Activated gamma-delta T cell treated with anti-CD3 and anti-CD28 coated beads, Interleukin-2, amount 50 U/mL, for 16 hours (primary cell): Measurements from ENCODE around the gene ATF3.
A peak's percentile ranks its signal among the peaks of the same experiment; 100 is the strongest.
"Not testable (repeated sequence)": the region's sequence is repeated elsewhere in the genome, so short reads cannot be mapped to it uniquely, and the experiment has no call there.

Experiments
- DNase-seq: peaks from one replicate; pipeline ENCODE4 v3.0.0-alpha.2; 2020; ENCODE audit warnings: low read depth

The ATF3 gene

DNA sequence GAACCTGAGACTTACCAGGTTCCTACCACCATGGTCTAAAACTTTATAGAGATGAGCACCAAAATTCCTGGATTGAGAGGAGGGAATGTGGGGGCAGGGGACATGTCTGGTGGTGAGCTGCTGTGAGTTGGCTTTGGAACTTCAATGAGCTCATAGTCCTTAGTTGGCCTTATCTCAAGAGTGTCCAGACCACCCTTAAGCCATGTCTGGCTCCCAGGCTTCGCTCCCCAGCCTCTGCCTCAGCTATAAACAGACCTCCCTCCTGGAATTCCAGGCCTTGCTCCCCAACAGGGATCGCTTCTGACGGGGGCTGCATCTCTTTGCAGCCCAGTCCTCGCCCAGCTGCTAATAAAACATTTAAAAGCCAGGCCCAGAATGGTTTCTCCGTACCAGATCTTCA, 19.5 kb downstream of the ATF3 start:
- no peak for DNase-seq

DNA sequence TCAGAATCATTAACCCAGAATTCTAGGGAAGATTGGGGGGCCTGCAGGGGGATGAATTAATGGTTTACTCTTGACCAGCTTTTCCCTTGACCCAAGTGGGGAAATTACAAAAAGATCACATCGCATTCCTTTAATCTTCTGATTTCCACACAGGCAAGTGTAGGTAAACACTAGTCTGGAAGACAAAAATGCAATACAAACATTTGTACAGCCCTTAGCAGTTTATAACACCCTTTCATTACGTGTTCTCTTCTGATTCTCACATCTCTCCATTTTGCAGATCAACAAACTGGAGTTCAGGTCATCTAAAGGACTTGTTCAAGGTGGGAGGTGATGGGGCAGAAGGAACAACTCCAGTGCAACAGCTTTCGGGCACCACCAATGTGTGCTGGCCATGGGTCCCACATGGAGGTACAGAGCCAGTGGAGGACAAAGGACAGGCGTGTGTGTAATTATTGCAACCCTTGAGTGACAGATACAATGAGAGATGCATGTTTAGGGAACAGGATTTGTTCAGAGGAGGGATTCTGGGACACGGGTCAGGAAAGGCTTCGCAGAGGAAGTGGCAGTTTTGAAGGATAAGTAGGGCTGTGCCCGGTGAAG, 20.4 kb downstream of the ATF3 start:
- DNase-seq: no peak

DNA sequence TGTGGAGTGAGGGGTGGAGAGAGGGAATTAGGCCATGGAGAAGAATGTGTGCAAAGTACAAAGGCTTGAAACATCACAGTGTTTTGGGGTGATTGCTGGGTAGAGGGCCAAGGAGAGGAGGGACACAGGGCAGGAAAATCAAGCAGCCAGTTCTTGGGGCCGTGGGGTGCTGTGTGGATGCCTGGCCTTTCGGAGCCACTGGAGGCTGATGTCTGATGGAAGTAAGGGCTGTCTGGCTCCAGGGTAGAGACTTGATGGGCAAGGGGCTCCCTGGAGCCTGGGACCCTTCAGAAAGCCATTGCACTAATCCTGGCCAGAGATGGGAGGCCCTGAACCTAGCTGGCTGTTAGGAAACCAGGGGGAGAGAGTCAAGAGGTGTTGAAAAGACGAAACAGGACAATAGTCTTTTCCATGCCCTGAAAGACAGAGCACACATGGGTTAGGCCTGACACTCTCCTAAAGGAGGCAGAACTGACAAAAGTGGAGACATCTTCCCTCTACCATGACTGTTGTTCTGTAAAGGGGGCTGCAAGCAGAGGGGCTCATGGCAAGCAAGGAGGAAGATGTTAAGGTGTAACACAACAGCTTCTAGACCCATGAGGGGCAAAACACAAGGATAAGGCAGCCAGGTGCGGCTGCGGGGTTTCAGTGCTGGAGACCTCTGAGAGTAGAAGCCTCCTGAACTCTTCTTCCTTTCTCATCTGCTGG, 21.0 kb downstream of the ATF3 start:
- no peak for DNase-seq

DNA sequence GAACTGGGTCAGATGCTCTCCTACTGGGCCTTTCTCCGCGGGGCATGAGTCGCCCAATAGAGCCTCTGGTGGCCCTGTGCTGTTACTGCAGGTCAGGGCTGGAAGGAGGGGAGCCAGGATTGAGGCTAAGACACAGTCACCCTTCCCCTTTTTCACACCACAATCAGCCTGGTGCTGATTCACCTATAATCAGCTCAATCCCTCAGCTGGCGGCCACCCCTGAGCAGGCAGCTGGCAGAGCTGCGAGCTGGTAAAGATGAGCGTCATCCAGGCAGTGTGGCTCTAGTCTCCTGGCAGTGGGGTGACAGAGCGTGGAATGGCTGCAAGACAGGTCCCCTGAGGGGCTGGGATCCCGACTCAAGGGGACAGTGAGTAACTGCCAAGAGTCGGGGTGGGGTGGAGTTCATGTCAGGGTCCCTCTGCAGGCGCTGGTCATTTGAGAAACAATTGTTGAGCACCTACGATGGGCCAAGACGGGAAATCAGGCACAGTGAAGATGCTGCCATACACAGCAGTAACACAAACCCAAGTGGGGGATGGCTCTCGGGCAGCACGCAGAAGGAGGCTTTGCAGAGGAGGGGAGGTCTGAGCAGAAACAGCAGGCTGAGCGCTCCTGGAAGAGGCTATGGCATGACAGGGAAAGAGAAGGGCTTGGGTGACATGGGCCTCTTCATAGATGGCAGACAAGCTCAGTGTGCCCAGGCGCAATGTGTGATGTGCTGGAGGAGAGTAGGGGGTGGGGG, 21.8 kb downstream of the ATF3 start:
- peak; percentile 40 for DNase-seq

- DNase-seq: no peak
Measured at GRCh38 chr1:212633161-212633560, 24.6 kb downstream of the ATF3 start.

DNA sequence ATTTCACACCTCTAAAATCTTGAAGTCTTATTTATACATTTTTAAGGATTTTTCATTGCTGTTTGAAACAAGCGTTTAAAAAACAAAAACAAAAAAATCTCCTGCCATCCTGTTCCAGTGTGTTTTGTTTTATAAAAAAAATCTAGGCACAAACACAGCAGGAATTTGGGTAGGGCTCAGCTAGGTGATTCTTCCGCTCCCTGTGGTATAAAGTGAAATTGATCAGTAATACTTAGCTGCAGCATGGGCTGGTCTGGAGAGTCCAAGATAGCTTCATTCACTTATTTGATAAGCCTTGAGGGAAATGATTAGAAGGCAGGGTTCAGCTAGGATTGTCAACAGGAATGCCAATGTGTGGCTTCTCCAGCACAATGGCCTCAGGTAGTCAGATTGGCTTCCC, 25.7 kb downstream of the ATF3 start:
- DNase-seq: no peak

DNA sequence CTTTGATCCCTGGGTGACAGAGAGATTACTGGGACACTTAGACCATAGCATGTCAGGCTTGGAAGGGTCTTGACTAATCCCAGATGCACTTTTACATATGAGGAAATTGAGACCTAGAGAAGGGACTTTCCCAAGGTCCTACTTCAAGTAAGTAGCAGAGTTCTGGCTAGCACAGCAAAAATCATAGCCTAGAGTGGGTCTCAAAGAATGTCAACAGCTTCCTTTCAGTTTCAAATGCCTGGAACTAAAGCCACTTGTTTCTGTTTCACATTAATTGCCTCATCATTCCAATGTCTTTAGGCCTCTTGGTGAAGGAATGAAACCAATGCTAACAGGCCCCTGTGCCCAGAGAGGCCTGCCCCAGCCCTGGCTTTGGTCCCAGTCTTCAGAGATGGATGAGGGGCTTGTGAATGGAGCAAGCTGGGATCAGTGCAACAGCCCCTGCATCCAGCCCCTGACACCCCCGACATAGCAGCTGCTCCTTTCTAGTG, 26.6 kb downstream of the ATF3 start:
- DNase-seq: no peak

- DNase-seq: no peak
Measured at GRCh38 chr1:212637902-212638301, 29.3 kb downstream of the ATF3 start.

GRCh38 chr1:212638492-212639151, 30.1 kb downstream of the ATF3 start:
- DNase-seq: no peak

DNA sequence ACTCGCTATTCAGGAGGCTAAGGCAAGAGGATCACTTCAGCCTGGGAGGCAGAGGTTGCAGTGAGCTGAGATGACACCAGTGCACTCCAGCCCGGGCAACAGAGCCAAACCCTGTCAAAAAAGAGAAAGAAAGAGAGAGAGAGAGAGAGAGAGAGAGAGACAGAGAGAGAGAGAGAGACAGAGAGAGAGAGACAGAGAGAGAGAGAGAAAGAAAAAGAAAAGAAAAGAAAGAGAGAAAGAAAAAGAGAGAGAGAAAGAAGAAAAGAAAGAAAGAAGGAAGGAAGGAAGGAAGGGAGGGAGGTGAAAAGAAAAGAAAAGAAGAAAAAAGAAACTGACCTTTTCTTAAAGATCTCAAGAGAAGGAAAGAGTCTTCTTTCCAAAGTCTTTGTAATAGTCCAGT, 31.0 kb downstream of the ATF3 start:
- not testable (repeated sequence) for DNase-seq

DNA sequence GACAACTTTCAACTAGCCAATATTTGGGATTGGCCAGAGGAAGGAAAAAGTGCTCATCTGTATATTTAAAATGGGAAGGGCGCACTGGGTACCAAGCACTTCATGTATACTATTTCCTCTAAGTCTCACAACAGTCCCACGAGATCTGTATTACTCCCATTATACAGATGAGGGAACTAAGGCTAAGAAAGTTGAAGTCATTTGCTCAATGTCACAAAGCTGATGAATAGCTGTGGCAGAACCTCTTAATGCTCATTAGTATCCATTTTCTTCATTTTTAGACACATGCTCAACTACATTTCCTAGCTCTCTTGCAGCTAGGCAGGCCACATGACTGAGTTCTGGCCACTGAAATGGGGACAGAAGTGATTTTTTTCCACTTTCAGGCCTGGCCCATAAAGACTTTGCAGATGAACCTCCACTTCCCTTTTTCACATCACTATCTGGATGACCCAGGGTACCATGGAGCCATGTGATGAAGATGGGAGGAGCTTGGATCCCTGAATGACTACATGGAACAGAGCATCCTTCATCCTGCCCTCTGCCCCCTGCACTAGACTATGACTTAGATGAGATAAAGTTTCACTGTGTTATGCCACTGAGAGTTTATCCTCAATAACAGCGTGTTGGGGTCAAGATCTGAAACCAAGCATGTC, 31.8 kb downstream of the ATF3 start:
- no peak for DNase-seq

DNA sequence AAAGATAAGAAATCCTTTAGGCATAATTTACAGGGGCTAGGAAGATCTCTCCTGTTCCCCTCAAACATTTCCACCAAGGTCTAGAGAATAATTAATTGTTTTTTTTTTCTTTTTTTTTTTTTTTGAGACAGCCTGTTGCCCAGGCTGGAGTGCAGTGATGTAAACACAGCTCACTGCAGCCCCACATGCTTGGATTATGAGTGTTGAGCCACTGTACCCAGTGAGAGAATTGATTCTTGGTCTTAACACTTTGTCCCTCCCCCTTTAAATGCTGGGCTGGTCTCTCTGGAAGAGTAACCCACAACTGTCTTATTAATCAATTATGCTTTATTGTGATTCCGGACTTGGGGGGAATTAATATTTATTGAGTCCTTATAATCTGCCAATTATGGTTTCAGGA, 33.4 kb downstream of the ATF3 start:
- no peak for DNase-seq

DNA sequence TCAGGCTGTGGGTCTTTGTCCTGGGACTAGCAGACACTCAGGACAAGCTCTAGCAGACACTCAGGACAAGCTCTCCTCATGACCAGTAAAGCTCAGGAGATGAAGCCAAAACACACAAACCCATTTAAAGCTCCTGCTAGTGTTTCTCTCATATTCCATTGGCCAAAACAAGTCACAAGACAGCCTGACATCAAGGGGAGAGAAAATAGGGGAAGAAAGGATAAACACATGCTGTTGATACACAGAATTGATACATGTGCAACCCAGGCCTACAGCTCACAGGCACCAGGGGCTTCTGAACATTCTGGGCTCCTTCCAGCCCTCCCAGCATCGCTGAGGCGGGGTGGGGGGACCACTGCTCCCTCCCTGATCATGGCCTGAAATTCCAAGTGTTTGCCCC, 35.3 kb downstream of the ATF3 start:
- DNase-seq: no peak

DNA sequence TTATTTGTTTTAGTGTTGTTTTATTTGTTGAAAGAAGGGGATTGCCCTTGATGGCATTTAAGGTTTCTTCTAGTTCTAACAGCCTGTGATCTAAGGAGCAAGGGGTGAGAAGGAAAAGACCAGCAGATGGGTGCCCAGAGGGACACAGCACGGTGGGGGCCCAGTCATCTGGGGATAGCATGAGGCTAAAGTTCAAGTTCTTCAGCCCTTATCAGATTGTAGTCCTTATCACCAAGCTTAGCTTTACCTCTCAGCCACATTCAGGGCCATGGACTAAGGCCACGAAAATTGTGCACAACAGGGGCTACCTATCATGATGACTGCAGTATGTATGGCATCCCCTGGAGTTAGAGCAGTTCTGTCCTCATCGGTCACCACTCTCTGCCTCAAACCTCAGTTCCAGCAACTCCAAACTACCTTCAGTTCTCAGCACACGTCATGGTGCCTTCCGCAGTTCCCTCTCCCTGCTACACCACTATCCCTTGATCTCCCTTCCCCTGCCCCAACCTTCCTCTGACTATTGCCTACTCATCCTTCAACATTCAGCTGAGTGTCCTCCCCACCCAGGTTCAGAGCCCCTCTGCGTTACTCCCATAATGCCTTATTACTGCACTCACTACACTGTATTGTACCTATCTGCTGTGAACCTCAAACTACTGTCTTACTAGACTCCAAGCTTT, 36.4 kb downstream of the ATF3 start:
- DNase-seq: no peak

GRCh38 chr1:212645546-212646543, 37.3 kb downstream of the ATF3 start:
- no peak for DNase-seq

GRCh38 chr1:212646588-212646987, 38.0 kb downstream of the ATF3 start:
- no peak for DNase-seq

- DNase-seq: no peak
Measured at GRCh38 chr1:212647004-212647403, 38.4 kb downstream of the ATF3 start.

DNA sequence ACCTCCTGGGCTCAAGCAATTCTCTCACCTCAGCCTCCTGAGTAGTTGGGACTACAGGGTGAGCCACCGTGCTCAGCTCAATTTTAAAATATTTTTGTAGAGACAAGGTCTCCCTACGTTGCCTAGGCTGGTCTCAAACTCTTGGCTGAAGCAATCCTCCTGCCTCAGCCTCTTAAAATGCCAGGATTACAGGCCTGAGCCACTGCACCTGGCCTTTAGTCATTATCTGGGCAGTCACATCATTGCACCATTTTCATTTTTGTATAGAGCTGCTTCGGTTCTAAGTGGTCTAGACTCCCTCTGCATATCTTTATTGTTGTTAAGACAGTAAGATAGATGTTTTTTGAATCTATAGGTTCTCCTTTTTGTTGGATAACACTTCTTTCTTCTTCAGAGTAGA, 39.9 kb downstream of the ATF3 start:
- no peak for DNase-seq

GRCh38 chr1:212649020-212649419, 40.5 kb downstream of the ATF3 start:
- no peak for DNase-seq

DNA sequence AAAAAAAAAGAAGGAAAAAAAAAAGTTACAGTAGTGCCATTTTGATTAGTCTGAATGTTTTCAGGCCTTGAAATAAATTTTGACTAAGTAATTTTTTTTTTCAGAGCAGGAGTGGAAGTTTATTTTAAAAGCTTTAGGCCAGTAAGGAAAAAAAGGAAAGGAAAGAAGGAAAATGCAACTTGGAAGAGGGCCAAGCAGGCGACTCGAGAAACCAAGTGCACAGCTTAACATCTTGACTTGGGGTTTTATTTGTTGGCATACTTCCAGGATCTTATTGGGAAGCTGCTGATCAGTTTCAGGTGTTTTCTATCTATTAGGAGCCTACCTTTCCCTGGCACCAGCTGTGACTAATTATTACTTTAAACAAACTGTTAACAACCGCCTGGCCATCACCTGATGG, 41.7 kb downstream of the ATF3 start:
- DNase-seq: no peak
